Neural progenitor cell (in vitro differentiated cells): Measurements from ENCODE around the gene G3BP1. TPM values are rescaled to one million over a fixed set of nuclear protein-coding genes. Genes with fewer than 3 reads are reported as not detected.

Experiments used
- DNase-seq: peaks from one replicate; pipeline ENCODE4 v3.0.0-alpha.2; 2016; ENCODE audit warnings: low spot score
- H2AFZ ChIP-seq: fragments of 200-600 bp; sonication (generic); replicated peaks from 2 replicates; pipeline ENCODE4 v1.6.1; 2016; ENCODE audit warnings: antibody characterized with exemption
- H3F3A ChIP-seq: fragments of 200-600 bp; sonication (generic); 2 replicates; pipeline ENCODE4 v1.6.1; 2016; ENCODE audit warnings: antibody characterized with exemption, low read depth
- H3K27ac ChIP-seq: fragments of 200-600 bp; sonication (generic); 2 replicates; pipeline ENCODE4 v1.5.1; 2016; ENCODE audit warnings: mild to moderate bottlenecking
- H3K27me3 ChIP-seq: fragments of 200-600 bp; sonication (generic); 2 replicates; pipeline ENCODE4 v1.6.1; 2016; ENCODE audit warnings: mild to moderate bottlenecking, moderate library complexity
- H3K36me3 ChIP-seq: fragments of 200-600 bp; sonication (generic); 2 replicates; pipeline ENCODE4 v1.5.1; 2016
- H3K4me1 ChIP-seq: fragments of 200-600 bp; sonication (generic); 2 replicates; pipeline ENCODE4 v1.6.1; 2016; ENCODE audit warnings: mixed run types
- H3K4me2 ChIP-seq: fragments of 200-600 bp; sonication (generic); 2 replicates; pipeline ENCODE4 v1.6.1; 2016
- H3K4me3 ChIP-seq: fragments of 200-600 bp; sonication (generic); 2 replicates; pipeline ENCODE4 v1.5.1; 2016
- H3K79me2 ChIP-seq: fragments of 200-600 bp; sonication (generic); 2 replicates; pipeline ENCODE4 v1.6.1; 2016; ENCODE audit warnings: low read depth
- H3K9ac ChIP-seq: fragments of 200-600 bp; sonication (generic); 2 replicates; pipeline ENCODE4 v1.6.1; 2016
- H3K9me3 ChIP-seq: fragments of 200-600 bp; sonication (generic); 2 replicates; pipeline ENCODE4 v1.5.1; 2016; ENCODE audit warnings: low read depth
- H4K20me1 ChIP-seq: fragments of 200-600 bp; sonication (generic); 2 replicates; pipeline ENCODE4 v1.6.1; 2016; ENCODE audit warnings: low read depth
- H3K27ac Mint-ChIP-seq: 3 replicates; pipeline ENCODE4 v1.8.0; 2021; ENCODE audit warnings: mixed read lengths
- H3K27me3 Mint-ChIP-seq: 2 replicates; pipeline ENCODE4 v1.8.0; 2022; ENCODE audit warnings: low read depth, mild to moderate bottlenecking, inconsistent platforms, moderate library complexity, mixed read lengths; ENCODE audit not compliant: insufficient read depth
- H3K36me3 Mint-ChIP-seq: 3 replicates; pipeline ENCODE4 v1.8.0; 2021; ENCODE audit warnings: mixed read lengths
- H3K4me1 Mint-ChIP-seq: 3 replicates; pipeline ENCODE4 v1.8.0; 2021; ENCODE audit warnings: mixed read lengths
- H3K4me3 Mint-ChIP-seq: 3 replicates; pipeline ENCODE4 v1.8.0; 2021; ENCODE audit warnings: mild to moderate bottlenecking, moderate library complexity, mixed read lengths
- H3K9me3 Mint-ChIP-seq: 3 replicates; pipeline ENCODE4 v1.8.0; 2020; ENCODE audit warnings: mixed read lengths
- EZH2 ChIP-seq: fragments of 200-600 bp; sonication (generic); IDR thresholded peaks from 2 replicates; pipeline ENCODE4 v1.6.1; 2017; ENCODE audit warnings: antibody characterized with exemption, mild to moderate bottlenecking, moderate library complexity
- EZH2phosphoT487 ChIP-seq: fragments of 200-600 bp; sonication (generic); IDR thresholded peaks from 2 replicates; pipeline ENCODE4 v1.6.1; 2017; ENCODE audit warnings: antibody characterized with exemption
- total RNA-seq: library from RNA; depleted of rRNA; stranded (reverse); fragments of >200 nt; gene quantifications from 2 replicates; pipeline ENCODE4 v1.2.3, GENCODE V29; 2015; ENCODE audit warnings: low replicate concordance
- TF ChIP-seq, protein P1 (sequence below): fragments of 200-600 bp; sonication (generic); IDR thresholded peaks from 2 replicates; pipeline ENCODE4 v1.5.1; 2017; ENCODE audit warnings: antibody characterized with exemption, mild to moderate bottlenecking

The G3BP1 gene
- total RNA-seq, 1 donor from 2014 or later = 304 TPM

DNA sequence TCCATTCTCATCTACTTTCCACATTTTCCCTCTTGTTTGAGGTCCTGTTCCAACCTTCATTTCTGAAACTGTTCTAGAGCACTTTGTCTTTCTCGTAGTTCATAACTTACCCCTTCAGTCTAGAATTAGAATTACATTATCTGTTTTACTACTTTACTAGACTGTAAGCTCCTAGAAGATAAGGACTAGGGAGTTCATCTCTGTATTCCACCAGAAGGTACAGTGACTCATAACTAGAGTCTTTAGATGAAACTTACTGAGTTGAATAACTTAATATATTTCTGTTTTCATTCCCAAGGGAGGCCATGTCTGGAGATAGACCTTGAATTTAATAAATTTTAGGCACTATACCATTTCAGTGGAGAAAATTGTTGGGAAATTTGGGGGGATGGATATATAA is 38.7 kb downstream of the G3BP1 start:
- Histone ChIP-seq H3K79me2 (peaks cover 47% of the 10 kb centered on the region), H4K20me1 (peaks cover 30% of the 10 kb centered on the region), H3K9ac (no peak overlapping the region), H2AFZ (no peak overlapping the region), H3K9me3 (no peaks in the 10 kb centered on the region), H3K27me3 (no peaks in the 10 kb centered on the region), H3K4me3 (no peak overlapping the region), H3F3A (peaks cover 4% of the 10 kb centered on the region), H3K4me1 (peaks cover 7% of the 10 kb centered on the region), H3K4me2 (no peak overlapping the region), H3K27ac (no peak overlapping the region), H3K36me3 (peaks cover 13% of the 10 kb centered on the region)
- peaks cover 67% of the 10 kb centered on the region for H3K36me3 Mint-ChIP-seq
- no peak for DNase-seq
- H3K27ac Mint-ChIP-seq = no peak overlapping the region
- H3K9me3 Mint-ChIP-seq = no peaks in the 10 kb centered on the region
- H3K4me3 Mint-ChIP-seq = no peak overlapping the region
- TF ChIP-seq EZH2phosphoT487 = no peak
- TF ChIP-seq EZH2 = no peak
- TF ChIP-seq, protein P1, sequence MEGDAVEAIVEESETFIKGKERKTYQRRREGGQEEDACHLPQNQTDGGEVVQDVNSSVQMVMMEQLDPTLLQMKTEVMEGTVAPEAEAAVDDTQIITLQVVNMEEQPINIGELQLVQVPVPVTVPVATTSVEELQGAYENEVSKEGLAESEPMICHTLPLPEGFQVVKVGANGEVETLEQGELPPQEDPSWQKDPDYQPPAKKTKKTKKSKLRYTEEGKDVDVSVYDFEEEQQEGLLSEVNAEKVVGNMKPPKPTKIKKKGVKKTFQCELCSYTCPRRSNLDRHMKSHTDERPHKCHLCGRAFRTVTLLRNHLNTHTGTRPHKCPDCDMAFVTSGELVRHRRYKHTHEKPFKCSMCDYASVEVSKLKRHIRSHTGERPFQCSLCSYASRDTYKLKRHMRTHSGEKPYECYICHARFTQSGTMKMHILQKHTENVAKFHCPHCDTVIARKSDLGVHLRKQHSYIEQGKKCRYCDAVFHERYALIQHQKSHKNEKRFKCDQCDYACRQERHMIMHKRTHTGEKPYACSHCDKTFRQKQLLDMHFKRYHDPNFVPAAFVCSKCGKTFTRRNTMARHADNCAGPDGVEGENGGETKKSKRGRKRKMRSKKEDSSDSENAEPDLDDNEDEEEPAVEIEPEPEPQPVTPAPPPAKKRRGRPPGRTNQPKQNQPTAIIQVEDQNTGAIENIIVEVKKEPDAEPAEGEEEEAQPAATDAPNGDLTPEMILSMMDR = no peak
- no peaks in the 10 kb centered on the region for H3K4me1 Mint-ChIP-seq
- no peaks in the 10 kb centered on the region for H3K27me3 Mint-ChIP-seq

DNA sequence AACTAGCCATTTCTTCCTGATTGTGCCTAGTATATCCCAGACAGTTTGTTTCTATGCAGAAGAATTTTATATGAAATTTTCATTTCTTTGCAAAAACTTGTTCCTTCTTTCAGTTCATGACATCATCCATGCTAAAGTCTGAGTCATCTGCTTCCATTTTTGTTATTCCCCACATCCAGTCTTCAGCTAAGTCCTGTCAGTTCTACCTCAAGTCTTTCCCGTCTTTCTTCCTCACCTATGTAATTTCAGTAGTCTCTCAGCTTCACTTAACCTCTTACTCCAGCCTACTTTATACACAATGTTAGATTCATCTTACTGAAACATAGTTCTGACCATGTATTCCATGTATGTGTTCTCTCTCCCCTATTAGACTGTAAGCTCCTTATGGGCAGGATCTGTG is 39.1 kb downstream of the G3BP1 start:
- H3K4me2 ChIP-seq = no peak overlapping the region
- no peak for TF ChIP-seq EZH2phosphoT487
- no peak for TF ChIP-seq EZH2
- TF ChIP-seq, protein P1 = no peak
- peaks cover 43% of the 10 kb centered on the region for H3K79me2 ChIP-seq
- H3K36me3 Mint-ChIP-seq = peaks cover 70% of the 10 kb centered on the region
- no peak overlapping the region for H3K27ac Mint-ChIP-seq
- H3K9me3 ChIP-seq = no peaks in the 10 kb centered on the region
- peaks cover 7% of the 10 kb centered on the region for H3K4me1 ChIP-seq
- H3K9ac ChIP-seq = no peak overlapping the region
- DNase-seq = no peak
- peaks cover 13% of the 10 kb centered on the region for H3K36me3 ChIP-seq
- no peak overlapping the region for H2AFZ ChIP-seq
- H3K27me3 Mint-ChIP-seq = no peaks in the 10 kb centered on the region
- H3K27me3 ChIP-seq = no peaks in the 10 kb centered on the region
- H3K4me1 Mint-ChIP-seq = no peaks in the 10 kb centered on the region
- no peak overlapping the region for H3K4me3 Mint-ChIP-seq
- H4K20me1 ChIP-seq = peaks cover 28% of the 10 kb centered on the region
- no peak overlapping the region for H3K4me3 ChIP-seq
- no peak overlapping the region for H3K27ac ChIP-seq
- no peaks in the 10 kb centered on the region for H3K9me3 Mint-ChIP-seq
- peaks cover 4% of the 10 kb centered on the region for H3F3A ChIP-seq

DNA sequence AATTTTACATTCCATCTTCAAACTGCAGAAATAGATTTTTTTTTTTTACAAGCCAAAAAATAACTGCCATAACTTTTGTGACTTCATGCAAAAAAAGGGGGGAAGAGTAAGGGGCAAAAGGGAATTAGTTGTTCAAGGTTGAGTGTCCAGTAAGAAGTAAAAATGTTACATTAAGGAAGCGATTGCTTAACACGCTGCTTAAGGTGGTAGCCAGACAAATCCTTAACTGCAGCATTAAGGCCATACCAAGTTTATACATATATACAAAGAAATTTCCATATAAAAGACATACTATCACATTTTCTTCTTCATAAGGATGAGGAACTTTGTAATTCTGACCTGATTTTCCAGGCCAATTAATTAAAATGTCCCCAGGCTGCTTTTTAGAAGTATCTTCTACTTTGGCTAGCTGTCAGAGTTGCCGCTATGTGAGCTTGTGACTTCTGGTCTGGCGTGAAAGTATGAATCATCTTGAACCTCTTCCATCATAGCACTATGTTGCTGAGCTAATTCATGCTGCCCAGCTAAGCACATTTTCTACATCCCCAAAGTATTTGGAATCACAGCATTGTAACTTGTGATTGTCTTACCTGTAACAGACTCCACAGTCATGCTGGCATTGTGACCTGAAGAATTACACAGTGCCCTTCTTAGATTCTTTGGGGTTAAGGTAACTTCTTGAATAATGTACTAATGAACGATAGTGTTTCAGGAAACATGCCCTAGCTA is 40.0 kb downstream of the G3BP1 start:
- Histone ChIP-seq H3K4me3 (no peak overlapping the region), H3K9me3 (no peaks in the 10 kb centered on the region), H2AFZ (no peak overlapping the region), H3K79me2 (peaks cover 36% of the 10 kb centered on the region), H3K27me3 (no peaks in the 10 kb centered on the region), H3F3A (peaks cover 10% of the 10 kb centered on the region), H4K20me1 (peaks cover 23% of the 10 kb centered on the region), H3K36me3 (peaks cover 13% of the 10 kb centered on the region), H3K27ac (no peak overlapping the region), H3K9ac (no peak overlapping the region), H3K4me1 (peaks cover 7% of the 10 kb centered on the region), H3K4me2 (no peak overlapping the region)
- Mint-ChIP-seq H3K4me3 (no peak overlapping the region), H3K9me3 (no peaks in the 10 kb centered on the region), H3K27ac (no peak overlapping the region), H3K4me1 (no peaks in the 10 kb centered on the region), H3K27me3 (no peaks in the 10 kb centered on the region), H3K36me3 (peaks cover 69% of the 10 kb centered on the region)
- TF ChIP-seq EZH2phosphoT487 (no peak), EZH2 (no peak)
- TF ChIP-seq, protein P1 = no peak
- no peak for DNase-seq
